GM21360 (cell line): ENCODE results near the gene PPP2R3B.
A peak's percentile ranks its signal among the peaks of the same experiment; 100 is the strongest.
"Not testable (repeated sequence)": the region's sequence is repeated elsewhere in the genome, so short reads cannot be mapped to it uniquely, and the experiment has no call there.

Experiments used
- ATAC-seq: cut with Tn5 transposase; IDR thresholded peaks from one replicate; pipeline ENCODE4 v1.9.1; 2021; ENCODE audit warnings: mild to moderate bottlenecking, moderate library complexity; ENCODE audit not compliant: unreplicated experiment

Gene PPP2R3B, protein sequence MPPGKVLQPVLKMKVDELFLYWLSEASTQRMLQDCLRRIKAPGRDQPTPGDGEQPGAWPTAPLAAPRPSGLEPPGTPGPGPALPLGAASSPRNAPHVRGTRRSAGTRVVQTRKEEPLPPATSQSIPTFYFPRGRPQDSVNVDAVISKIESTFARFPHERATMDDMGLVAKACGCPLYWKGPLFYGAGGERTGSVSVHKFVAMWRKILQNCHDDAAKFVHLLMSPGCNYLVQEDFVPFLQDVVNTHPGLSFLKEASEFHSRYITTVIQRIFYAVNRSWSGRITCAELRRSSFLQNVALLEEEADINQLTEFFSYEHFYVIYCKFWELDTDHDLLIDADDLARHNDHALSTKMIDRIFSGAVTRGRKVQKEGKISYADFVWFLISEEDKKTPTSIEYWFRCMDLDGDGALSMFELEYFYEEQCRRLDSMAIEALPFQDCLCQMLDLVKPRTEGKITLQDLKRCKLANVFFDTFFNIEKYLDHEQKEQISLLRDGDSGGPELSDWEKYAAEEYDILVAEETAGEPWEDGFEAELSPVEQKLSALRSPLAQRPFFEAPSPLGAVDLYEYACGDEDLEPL

DNA sequence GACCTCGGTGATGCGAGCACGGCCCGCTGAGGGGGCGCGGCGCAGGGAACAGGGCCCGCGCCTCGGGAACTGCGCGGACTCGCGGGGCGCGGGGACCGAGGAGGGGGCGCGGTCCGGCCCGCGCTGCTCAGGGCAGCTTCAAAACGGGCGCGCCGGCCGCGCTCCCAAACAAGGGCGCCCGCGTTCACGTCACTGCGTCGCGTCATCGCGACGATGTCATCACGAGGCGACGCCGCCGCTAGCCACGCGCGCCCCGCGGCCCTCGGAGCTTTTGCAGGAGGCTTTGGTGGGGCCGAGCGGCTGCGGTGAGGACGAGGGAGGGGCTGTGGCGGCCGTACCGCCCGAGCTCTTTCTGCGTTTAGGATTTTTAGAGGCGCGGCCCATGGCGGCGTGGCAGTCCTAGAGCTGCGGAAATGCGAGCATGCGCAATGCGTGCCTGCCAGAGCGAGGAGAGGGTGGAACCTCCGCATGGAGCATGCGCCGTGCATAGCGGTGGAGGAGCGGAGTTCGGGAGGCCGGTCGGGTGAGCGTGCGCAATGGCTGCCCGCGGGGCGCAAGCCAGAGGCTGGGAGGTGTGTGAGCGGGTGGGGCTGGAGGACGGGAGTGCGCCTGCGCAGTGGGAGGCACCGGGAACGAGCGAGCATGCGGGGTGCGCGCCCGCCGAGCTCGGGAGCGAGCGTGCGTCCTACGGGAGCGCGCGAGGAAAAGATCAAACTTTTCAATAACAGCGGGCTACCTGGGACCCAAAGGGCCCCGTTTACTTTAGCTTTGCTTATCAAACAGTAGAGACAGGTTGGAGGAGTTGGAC is at the start of gene PPP2R3B:
TSS of gene PPP2R3B (minus strand) at position 140 of the 808 bp plus-strand sequence. CDS start 216 bp downstream, outside the sequence.
- peak; percentile 92 for ATAC-seq

DNA sequence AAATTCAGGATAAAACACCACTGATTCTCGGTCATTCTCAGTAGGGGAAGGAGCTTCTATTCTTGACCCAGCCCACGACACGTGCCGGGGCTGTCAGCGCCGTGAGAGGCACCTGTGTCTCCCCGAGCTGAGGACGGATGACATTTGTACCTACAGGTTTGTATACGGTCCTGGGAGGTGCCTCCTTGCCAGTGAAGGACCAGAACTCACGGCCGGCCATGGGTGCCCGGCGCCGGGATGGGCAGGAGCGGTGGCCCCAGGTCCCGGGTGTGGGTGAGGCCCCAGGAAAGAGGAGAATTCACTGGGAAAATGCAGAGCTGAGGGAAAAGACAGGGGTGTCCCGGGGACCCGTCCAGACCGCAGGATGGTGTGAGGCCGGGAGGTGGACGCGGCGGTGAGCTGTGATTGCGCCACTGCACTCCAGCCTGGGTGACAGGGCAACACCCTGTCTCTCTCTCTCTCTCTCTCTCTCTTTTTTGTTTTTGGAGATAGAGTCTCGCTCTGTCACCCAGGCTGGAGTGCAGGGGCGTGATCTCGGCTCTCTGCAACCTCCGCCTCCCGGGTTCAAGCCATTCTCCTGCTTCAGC is 48.9 kb upstream of the PPP2R3B start:
- ATAC-seq, result no peak

- no peak for ATAC-seq
These were observed 48.2 kb upstream of the PPP2R3B start for GRCh38 chrX:434946-435345.

- no peak for ATAC-seq
These were observed 47.1 kb upstream of the PPP2R3B start for GRCh38 chrX:433771-434170.

DNA sequence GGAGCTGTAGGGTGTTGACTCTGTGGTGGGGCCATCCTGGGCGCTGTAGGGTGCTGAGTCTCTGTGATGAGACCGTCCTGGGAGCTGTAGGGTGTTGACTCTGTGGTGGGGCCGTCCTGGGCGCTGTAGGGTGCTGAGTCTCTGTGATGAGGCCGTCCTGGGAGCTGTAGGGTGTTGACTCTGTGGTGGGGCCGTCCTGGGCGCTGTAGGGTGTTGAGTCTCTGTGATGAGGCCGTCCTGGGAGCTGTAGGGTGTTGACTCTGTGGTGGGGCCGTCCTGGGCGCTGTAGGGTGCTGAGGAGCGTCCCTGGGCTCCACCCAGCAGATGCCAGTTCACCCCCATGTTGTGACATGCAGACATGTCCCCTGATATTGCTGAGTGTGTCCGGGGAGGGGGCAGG is 46.0 kb upstream of the PPP2R3B start:
- not testable (repeated sequence) for ATAC-seq

- no peak for ATAC-seq
These were observed 44.9 kb upstream of the PPP2R3B start for GRCh38 chrX:431492-432111.

GRCh38 chrX:431056-431455 is 44.3 kb upstream of the PPP2R3B start:
- ATAC-seq, result no peak

DNA sequence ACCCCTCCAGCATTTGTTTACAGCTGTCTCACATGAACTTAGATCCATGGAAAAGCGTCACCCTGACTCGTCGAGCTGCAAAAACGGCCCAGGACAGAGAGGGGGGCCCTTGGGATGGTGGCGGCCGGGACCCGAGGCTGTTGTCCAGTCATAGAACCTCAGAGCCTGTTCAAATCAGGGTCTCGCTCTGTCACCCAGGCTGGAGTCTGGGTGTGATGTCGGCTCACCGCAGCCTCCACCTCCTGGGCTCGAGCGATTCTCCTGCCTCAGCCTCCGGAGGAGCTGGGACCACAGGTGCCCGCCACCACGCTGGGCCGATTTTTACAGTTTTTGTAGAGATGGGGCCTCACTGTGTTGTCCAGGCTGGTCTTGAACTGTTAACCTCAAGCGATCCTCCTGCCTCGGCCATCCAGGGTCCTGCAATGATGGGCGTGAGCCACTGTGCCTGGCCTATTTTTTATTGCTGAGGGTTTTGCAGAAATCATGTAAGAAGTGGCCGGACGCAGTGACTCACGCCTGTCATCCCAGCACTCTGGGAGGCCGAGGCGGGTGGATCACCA is 42.6 kb upstream of the PPP2R3B start:
- ATAC-seq, result no peak

DNA sequence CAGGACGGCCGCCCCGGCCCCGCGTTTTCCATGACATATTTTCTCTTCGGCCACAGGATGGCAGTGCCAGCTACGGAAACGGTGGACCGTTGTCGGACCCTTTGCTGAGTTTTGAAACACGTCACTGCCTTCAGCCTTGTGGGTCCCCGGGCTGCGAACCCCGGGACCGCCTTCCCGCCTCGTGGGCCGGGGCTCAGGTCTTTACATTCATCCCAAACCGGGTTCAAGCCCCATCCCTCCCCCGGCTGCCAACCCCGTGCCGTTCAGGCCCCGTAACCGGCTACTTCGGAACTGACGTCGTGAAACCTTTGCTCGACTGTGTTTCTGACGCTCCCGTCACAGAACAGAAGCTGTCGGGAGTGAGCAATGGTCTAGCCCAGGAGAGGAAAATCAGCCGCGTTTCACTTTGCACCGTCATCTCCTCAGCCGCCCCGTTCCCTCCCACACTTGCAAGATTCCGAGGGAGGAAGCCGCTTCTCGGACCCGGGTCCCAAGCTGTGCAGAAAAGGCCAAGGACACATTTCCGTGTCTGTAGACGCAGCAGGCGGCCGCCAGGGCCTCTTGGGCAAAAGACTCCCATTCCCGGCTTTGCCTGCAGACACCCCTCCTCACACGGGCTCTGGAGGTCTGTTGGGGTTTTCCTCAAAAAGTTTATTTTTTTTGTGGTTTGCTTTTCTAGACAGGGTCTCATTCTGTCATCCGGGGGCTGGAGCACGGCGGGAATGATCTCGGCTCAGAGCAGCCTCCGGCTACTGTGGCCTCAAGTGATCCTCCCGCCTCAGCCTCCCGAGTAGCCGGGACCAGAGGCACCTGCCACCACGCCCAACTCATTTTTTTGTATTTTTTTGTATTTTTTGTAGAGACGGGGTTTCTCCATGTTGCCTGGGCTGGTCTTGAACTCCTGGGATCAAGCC is 41.4 kb upstream of the PPP2R3B start:
- no peak for ATAC-seq

GRCh38 chrX:426881-427280 is 40.2 kb upstream of the PPP2R3B start:
- no peak for ATAC-seq

GRCh38 chrX:425056-425455 is 38.3 kb upstream of the PPP2R3B start:
- ATAC-seq, result no peak

- ATAC-seq, result no peak
These were observed 35.1 kb upstream of the PPP2R3B start for GRCh38 chrX:421646-422391.

GRCh38 chrX:420496-421223 is 34.0 kb upstream of the PPP2R3B start:
- ATAC-seq, result no peak

DNA sequence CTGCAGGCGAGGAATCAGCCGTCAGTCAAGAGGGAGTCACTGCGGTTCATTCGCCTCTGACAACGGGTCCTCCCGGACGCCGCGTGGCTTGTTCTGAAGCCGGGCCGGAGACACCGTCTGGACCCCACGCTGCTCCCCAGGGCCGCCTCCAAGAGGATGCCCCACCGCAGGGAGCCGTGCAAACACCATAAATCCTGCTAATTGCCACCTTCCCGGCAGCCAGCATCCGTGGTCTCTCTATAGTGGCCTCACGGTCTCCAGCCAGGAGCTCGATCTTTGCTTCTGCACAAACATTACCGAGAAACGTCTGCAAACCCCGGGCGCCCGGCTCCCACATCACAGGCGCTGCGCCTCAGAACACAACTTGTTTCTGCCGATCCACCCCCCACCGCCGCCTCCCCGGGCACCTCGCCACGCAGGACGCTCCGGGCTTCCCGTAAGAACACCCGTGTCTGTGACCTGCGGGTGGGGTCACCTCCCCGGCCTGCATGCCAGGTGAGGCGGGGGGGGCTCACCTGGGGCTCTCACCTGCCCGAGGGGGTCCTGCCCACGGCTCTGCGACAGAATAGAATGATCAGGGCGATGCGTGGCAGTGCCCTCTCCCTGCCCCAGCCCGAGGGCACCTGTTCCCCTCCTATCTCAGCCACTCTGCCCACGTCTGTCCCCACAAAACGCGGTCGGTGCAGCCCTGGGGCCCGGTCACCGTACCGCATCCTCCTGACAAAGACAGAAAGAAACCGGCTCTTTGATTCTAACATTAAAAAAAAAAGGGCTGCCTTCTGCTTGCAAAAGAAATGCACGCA is 32.4 kb upstream of the PPP2R3B start:
- no peak for ATAC-seq

GRCh38 chrX:415498-415897 is 28.8 kb upstream of the PPP2R3B start:
- ATAC-seq, result not testable (repeated sequence)

GRCh38 chrX:413322-414201 is 26.9 kb upstream of the PPP2R3B start:
- no peak for ATAC-seq
